HCEC 1CT (cell line): ENCODE results near the gene ARID1B.

Experiments
- DNase-seq: peaks from one replicate; pipeline ENCODE4 v3.0.0-alpha.2; 2017

The ARID1B gene

DNA sequence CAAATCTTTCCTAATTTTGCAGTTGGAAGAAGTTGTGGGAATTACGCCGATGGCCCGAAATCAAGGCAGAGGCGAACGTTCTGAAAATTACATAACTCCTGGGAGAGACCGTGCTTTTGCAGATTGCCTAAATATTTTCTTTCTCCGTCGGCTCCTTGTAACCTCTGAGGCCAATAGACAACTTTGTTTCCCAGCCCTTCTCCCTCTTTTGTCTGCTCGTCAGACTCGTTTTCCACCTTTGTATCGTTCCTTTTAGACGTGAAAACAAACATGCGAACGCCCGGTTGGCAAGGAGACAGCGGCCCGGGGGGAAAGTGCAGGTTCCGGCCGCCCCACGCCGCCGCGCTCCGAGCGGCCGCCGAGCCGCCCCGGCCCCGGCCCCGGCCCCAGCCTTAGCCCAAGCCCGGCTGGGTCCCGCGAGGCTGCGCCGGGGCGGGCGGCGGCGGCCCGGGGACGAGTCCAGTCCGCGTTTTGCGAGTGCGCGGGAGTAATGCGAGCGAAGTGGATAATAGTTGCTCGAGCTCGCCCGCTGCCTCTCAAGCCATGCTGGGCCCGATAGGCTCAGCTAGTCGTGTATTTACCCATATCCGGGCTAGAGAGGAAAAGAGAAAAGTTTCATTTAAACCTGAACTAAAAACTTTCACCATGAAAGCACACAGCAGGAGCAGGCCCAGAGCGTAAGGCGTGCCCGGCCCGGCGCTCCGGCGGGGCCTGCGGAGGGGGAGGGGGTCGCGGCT, at the start of gene ARID1B:
TSS of gene ARID1B (plus strand) at position 539 of the 737 bp plus-strand sequence. CDS start 303 bp downstream, outside the sequence.
- DNase-seq: peak; percentile 75

DNA sequence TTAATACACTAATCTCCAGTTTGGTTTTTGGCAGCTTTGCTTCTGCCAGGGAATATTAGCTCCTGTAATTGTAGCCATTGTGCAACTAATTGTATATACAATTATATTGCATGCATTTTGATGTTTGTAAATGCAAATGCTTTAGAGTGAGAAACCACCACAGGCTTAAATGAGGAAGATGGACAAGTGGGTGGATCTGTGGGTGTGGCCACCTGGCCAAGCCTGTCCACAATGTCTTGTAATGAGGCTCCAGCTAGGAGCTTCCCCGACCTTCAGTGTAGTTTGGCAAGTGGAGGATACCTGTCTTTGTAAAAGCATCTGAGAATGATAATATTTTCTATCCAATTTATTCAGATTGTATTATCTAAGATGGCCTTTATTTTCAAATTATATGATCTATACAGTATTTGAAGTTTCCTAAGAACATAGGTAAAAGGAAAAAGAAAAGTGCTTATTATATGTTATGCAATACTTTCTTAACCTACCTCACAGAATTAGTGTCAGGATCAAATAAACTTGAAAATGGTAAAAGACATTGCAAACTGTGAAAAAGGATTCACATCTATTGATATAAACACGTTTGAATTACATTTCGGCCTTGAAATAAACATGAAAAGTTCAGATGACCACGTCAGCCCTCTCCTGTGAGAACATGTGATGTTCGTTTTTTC, 49.3 kb upstream of the ARID1B start:
- DNase-seq: no peak

DNA sequence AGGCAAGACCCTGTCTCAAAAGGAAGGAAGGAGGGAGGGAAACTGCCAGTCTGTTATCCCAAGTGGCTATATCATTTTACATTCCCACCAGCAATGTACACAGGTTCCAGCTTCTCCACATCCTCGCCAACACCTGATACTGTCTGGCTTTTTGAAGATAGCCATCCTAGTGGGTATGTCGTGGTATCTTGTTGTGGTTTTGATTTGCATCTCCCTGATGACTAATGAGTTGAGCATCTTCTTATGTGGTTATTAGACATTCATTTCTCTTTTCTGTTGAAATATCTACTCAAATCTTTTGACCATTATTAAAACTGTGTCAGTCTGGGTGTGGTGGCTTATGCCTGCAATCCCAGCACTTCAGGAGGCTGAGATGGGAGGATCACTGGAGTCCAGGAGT, 47.9 kb upstream of the ARID1B start:
- peak; percentile 64 for DNase-seq

DNA sequence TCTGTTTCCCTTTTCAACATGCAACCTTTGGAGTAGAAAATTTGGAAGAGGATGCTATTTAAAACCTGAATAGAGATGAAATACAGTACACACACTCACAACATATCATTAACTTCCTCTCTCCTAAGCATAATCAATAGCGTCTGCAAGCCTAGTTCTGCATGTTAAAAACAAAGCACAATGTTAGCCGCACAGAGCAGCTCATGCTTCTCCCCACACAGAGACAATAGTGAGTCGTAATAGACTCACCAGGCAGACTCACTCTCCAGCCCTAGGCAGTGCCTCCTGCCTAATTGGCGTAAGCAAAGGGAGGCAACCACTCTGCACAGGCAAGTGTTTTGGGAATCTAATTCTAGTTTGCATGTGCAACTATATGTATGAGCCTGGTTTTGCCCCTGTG, 45.8 kb upstream of the ARID1B start:
- DNase-seq: peak; percentile 52

DNA sequence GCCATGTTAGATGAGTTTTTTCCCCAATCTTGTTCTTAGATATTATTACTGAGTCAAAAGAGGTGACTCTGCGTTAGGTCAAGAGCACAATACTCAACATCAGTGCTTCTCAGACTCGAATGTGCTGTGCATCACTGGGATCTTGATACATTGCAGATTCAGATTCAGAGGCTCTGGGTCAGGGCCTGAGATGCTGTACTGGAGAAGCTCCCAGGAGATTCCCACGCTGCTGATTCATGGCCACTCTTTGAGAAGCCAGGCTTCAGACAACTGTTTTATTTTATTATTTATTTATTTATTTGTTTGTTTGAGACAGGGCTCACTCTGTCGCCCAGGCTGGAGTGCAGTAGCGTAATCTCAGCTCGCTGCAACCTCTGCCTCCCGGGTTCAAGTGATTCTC, 41.4 kb upstream of the ARID1B start:
- DNase-seq: no peak

DNA sequence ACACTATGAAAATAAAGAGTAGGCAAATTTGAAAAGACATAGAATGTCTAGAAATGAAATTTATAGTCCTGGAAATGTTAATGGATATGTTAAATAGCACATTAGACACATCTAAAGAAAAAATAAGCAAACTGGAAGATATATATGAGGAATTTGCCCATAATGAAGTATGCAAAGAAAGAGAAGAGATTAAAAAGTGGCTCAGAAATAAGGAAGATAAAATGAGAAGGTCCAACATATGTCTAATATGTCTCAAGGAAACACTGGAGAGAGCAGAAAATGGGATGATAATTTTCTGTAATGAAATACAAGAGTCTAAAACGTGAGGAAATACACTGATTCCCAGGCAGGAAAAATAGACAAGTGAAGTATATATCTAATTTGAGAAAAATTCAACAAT, 36.6 kb upstream of the ARID1B start:
- DNase-seq: no peak

DNA sequence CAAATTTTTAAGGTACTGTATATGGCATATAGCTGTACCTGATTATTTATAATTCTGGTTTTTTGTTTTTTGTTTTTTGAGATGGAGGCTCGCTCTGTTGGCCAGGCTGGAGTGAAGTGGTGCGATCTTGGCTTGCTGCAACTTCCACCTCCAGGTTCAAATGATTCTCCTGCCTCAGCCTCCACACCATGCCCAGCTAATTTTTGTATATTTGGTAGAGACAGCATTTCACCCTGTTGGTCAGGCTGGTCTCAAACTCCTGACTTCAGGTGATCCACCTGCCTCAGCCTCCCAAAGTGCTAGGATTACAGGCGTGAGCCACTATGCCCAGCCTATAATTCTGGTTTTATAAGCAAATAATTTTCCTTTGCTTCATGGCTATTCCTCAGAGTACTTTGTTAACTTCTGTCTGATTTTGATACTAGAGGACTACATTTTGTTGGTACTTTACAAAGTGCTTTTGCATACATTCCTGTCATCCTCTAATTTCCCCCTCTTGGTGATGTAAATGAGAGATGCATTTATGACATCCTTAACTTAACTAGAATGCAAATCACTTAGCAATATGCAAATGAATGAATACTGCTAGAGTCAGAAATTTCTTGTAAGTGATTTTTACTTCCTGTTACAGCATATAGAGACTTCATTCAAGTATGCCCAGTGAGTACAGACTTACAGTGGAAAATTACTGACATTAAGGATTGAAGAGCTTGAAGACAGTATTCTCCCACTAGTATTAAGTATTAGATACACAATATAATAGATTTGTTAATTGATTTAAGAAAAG, 35.7 kb upstream of the ARID1B start:
- no peak for DNase-seq

DNA sequence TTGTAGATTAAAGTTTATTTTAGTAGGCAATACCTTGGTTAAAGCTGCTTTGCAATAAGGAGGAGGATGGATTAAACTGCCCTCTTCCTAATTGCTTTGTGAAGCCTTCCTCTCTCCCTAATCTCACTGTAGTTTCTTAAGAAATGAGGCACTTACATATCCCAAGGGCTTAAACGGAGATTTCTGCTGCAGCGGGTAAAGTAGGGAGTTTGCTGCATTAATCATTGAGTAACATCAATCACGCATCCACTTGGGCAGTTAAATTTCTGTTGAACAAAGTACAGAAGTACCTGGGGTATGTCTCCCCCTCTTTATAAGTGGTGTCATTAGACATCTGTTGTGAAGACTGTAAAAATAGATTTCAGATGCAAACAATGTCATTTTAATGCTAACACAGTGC, 29.5 kb upstream of the ARID1B start:
- no peak for DNase-seq

DNA sequence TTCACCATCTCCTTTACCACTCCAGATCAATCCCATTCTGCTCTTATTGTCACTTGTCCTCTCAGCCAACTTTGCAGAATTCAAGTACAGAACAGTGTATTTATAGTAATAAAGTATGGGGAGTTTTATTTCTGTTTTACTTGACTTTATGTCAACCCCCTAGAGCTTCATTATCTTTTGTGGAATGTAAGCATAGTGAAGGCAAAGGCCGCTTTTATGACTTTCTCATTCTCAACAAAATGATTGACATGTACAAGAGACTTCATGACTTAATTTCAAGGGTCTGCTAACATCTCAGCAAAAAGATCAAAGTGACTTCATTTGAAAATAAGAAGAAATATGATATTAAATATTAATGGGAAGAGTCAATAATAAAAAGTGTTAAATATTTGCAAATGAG, 28.7 kb upstream of the ARID1B start:
- DNase-seq: no peak

DNA sequence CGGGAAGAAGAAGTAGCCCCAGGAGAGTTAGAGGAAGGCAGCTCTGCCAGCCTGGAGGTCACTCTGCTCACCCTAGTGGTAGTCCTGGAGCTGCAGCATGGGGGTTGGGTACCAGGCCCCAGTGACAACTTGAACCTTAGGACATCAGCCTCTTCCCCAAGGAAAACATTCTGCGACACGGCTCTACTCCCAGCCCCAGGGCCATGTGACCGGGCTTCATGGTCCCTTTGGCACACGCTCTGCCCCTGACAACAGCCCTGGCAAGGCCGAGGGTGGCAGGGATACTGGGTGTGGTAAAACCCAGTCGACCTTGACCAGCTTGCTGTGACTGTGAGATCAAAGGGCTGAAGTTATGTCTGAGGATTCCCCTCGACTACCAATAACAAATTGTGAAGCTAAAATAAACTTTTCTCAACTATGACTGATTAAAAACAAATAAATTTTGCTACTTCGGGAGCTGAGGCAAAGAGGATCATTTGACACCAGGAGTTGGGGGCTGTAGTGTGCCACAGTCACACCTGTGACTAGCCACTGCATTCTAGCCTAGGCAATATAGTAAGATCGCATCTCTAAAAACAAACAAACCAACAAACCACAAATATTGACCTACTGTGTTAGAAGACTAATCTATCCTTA, 24.4 kb upstream of the ARID1B start:
- DNase-seq: no peak

DNA sequence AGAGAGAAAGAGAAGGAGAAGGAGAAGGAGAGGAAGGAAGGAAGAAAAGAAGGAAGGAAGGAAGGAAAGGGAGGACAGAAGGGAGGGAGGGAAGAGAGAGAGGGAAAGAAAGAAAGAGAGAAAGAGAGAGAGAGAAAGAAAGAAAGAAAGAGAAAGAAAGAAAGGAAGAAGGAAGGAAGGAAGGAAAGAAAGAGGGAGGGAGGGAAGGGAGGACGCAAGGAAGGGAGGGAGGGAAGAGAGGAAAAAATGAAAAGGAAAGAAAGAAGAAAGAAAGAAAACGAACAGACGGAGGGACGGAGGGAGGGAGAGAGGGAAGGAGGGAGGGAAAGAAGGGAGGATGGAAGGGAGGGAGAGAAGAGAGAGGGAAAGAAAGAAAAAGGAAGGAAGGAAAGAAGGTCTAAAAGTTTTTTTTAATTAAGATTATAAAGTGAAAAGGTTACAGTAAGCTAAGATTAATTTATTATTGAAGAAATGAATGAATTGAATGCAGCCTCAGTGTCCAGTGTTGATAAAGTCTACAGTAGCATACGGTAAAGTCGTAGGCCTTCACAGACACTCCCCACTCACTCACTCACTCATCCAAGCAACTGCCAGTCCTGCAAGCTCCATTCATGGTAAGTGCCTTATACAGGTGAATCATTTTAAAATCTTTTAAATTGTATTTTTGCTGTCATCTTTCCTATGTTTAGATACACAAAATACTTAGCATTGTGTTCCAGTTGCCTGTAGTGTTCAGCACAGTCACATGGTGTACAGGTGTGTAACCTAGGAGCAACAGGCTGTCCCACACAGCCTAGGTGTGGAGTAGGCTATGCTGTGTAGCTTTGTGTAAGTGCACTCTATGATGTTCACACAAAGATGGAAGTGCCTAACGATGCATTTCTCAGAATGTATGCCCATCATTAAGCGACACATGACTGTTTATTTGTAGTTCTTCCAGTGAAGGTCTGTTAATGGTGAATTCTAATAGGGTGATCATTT, 20.3 kb upstream of the ARID1B start:
- no peak for DNase-seq

DNA sequence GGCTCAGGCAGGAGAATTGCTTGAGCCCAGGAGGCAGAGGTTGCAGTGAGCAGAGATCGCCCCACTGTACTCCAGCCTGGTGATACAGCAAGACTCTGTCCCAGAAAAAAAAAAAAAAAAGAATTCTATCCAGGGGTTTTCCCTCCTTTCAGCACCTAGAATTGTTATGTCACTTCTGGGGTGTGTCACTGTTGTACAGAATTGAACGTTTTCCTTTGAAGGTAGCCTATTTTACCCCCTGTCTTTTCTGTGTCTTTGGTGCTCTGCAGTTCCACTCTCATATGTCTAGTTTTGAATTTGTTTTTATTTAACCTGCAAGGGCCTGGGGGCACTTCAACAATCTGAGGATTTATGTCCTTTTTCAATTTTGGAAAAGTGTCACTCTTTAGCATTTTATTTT, 19.3 kb upstream of the ARID1B start:
- no peak for DNase-seq

DNA sequence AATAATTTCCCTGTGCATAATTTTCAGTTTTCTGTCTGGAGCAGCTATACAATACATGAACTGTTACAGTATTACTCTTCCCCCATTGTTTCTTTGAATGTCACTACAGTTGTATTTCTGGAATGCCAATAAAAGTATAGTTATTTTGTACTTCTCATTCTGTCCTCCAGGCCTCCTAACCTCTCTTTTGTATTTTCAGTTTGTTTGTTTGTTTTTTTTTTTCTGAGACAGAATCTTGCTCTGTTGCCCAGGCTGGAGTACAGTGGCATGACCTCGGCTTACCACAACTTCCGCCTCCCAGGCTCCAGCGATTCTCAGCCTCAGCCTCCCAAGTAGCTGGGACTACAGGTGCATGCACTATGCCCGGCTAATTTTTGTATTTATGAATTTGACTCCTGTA, 16.8 kb upstream of the ARID1B start:
- DNase-seq: no peak

DNA sequence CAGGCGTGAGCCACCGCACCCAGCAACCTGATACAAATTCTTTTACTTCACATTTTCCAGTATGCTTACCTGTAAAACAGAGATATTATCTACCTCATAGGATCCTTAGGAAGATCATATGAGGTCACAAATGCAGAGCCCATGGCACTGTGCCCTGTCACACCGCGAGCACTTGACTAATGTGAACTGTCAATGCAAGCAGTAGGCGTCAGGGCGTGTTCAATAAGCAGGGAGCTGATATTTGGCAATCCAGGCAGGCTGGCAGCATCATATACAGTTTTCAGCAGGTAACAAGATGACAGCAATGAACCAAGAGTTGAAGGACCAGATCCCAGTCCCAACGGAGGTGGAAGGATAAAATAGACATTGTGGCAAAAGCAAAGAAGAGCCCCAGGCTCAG, 14.6 kb upstream of the ARID1B start:
- DNase-seq: no peak

DNA sequence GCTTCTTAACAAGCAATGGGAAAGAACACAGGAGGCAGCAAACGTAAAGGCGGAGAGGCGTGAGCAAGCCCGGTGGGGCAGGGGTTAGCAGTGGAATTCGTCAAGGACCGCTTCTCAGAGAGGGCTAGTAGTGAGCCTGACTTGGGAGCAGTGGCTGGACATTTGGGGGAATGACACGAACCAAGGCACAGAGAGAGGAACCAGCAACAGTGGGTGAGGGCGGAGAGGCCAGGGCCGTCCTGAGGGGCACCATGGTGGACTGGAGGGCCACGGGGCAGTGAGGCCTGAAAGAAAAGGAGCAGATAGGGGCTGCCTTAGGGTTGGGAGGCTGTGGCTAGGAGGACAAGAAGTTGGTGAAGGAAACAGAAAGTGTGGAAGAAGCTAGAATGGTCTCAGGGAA, 12.1 kb upstream of the ARID1B start:
- DNase-seq: no peak

DNA sequence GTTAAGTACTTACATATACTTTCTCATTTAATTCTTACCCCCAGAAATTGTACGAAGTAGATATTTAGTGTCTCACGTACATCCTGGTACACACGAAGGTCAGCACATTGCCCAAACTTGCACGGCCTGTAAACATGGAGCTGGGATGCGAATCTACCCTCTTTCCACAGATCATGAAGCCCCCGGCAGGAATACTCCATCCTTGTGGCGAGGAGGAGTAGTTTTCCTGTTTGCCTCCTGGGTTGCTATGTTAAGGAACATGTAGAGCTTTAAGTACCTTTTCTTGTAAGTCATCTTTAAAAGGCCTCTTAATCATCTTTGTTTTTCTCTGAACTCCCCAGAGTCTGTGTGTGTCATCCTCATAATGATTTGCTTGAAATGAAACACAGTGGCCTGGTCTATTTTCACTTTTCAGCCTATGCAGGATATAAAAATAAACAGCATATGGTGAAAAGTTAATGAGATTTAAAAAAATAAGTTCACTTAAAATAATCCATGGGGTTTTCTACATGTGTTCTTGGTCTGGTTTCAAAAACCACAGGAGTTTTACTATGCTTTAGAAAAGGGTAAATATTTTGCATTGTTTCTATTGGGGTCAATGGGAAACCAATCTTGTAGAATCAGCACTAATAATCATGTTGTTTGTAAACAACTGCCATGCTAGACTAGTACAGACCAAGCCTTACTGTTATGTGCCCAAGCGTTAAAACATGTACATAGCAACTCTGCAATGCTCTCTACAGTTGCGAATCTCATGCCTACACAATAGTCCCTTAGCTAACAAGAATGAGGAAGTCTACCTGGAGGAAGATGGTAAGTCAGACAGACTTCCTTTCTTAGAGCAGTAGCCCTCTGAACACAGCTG, 9.3 kb upstream of the ARID1B start:
- no peak for DNase-seq

DNA sequence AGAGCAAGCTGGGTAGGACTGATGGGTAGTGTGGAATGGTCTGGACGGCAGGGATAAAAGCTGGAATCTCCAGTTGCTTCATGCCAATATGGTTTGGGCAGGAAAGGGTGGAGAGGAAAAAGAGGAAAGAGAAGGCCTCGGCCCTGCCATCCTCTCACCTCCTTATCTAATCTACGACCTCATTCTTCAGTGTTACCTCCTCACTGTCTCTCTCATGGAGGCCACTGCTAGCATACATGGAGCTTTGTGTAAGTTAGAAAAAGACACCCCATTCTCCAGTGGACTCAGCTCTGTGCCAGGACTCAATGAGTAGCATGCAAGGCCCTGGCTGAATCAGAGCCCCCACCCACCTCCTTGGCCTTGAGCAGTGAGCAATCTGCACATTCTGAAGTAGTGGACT, 6.1 kb upstream of the ARID1B start:
- no peak for DNase-seq

DNA sequence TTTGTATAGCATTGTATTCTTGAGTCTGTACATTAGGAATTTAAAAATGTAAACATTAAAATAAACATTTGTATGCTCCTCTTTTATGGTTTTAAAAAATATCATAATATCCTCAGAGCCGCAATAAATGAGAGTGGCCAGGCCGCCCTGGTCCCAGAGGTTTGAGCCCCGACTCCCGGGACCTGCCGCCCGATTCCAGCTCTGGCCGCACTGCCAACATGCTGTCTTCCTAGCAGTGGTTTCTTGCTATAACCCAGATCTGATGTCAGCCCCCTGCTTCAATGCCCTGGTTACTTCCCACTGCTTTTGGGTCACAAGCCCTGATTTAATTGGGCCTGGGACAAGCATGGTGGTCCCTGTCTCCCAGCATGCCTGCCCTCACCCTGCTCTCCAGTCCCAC, 5.4 kb upstream of the ARID1B start:
- no peak for DNase-seq

DNA sequence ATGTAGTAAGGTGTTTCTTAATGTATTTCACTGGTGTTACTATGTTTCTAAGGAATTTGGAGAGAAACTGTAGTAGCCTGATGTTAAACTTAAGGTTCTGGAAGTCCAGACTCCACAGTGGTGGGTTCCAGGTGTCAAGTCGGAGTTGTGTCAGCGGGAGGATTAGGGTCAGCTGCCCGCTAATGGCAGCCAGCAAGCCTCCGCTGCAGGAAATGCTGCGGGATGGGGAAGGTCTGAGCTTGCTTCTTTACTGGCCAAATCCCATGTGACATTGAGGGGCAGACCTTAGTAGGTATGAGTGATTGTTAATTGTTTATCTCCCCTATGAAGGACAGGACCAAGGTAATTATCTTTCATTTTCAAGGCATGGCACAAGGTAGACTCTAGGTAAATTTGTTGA, 3.7 kb upstream of the ARID1B start:
- DNase-seq: no peak

DNA sequence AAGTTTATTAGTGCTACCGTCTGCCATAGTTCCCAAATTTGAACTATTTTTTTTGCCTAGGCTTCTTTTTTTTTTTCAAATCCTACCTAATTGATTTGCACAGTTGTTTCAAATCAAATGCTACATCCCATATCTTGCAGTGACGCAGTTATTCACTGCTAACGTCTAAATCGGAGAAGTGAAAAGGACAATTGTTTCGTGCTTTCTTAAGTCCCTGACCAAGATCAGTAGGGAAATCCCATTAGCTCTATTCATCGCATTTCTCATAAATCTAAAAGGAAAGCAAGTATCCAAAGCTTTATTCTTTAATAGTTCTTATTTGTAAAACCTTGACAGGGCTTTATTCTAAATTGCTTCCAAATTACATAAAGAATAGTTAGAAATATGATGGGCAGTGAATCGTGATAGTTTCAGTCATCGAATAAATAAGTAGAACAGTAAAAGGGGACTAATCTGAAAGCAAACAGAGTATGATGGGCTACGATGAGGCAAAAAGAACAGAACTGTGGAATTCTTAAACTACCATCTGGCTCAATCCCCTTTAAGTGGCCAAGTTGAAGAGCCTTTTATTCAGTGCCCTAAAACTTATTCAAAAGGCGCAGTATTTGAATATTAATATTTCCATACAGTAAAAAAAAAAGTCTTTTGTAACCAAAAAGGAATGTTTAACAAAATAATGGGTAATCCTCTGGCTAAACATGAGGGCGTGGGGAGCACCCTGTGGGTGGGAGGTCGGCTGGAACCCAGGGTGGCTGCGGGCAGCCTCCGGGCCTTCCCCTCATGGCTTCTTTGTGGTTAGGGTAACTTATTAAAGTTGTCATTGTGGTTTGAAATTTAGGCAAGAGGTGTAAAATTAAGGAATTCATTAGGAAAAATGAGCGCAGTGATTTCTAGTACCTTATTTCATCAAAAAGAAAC, 3.0 kb upstream of the ARID1B start:
- DNase-seq: peak; percentile 19
